Stimulated activated CD8-positive, alpha-beta memory T cell treated with anti-CD3 and anti-CD28 coated beads, Interleukin-12 subunit alpha, Interleukin-12 subunit beta, amount 100 ng/mL, for 1 hour (primary cell): ENCODE results near the gene EXOC1.

ENCODE experiments used
- DNase-seq: peaks from one replicate; pipeline ENCODE4 v3.0.0-alpha.2; 2020; ENCODE audit warnings: low read depth

The EXOC1 gene

GRCh38 chr4:55951191-55951922, 97.9 kb downstream of the EXOC1 start:
- no peak for DNase-seq
